Nephron progenitor cell (in vitro differentiated cells): ENCODE results near the gene MYEOV.

ENCODE experiments used
- DNase-seq: peaks from one replicate; pipeline ENCODE4 v3.0.0; 2021
- H3K27ac Mint-ChIP-seq: 2 replicates; pipeline ENCODE4 v1.8.0; 2021; ENCODE audit warnings: mild to moderate bottlenecking, moderate library complexity, mixed read lengths
- H3K27me3 Mint-ChIP-seq: 2 replicates; pipeline ENCODE4 v1.8.0; 2021; ENCODE audit warnings: mild to moderate bottlenecking, low read depth, mixed read lengths; ENCODE audit not compliant: poor library complexity
- H3K36me3 Mint-ChIP-seq: 2 replicates; pipeline ENCODE4 v1.8.0; 2021; ENCODE audit warnings: low read depth, mixed read lengths
- H3K4me1 Mint-ChIP-seq: 2 replicates; pipeline ENCODE4 v1.8.0; 2021; ENCODE audit warnings: mixed read lengths
- H3K4me3 Mint-ChIP-seq: 2 replicates; pipeline ENCODE4 v1.8.0; 2021; ENCODE audit warnings: mild to moderate bottlenecking, moderate library complexity, mixed read lengths
- H3K9me3 Mint-ChIP-seq: 2 replicates; pipeline ENCODE4 v1.8.0; 2021; ENCODE audit warnings: mild to moderate bottlenecking, moderate library complexity, mixed read lengths
- CTCF ChIP-seq: fragments of 200-600 bp; sonication (generic); IDR thresholded peaks from 2 replicates; pipeline ENCODE4 v1.5.0; 2021; ENCODE audit warnings: antibody characterized with exemption

MYEOV gene

GRCh38 chr11:69307871-69308431 is 14.0 kb downstream of the MYEOV start:
- peaks cover 11% of the 10 kb centered on the region for H3K27me3 Mint-ChIP-seq
- no peak overlapping the region for H3K27ac Mint-ChIP-seq
- H3K4me3 Mint-ChIP-seq, result no peak overlapping the region
- peaks cover 9% of the 10 kb centered on the region for H3K4me1 Mint-ChIP-seq
- TF ChIP-seq CTCF, result no peak
- H3K9me3 Mint-ChIP-seq, result no peaks in the 10 kb centered on the region
- DNase-seq, result no peak
- no peaks in the 10 kb centered on the region for H3K36me3 Mint-ChIP-seq

- no peak for TF ChIP-seq CTCF
- Mint-ChIP-seq H3K27ac (no peak overlapping the region), H3K27me3 (peaks cover 11% of the 10 kb centered on the region), H3K4me1 (peaks cover 5% of the 10 kb centered on the region), H3K36me3 (no peaks in the 10 kb centered on the region), H3K4me3 (no peak overlapping the region), H3K9me3 (no peaks in the 10 kb centered on the region)
- no peak for DNase-seq
Measured at GRCh38 chr11:69308491-69308911, 14.5 kb downstream of the MYEOV start.

GRCh38 chr11:69308936-69309615 is 15.1 kb downstream of the MYEOV start:
- Mint-ChIP-seq H3K27me3 (peaks cover 11% of the 10 kb centered on the region), H3K36me3 (no peaks in the 10 kb centered on the region), H3K9me3 (no peaks in the 10 kb centered on the region), H3K4me1 (peaks cover 5% of the 10 kb centered on the region), H3K4me3 (no peak overlapping the region), H3K27ac (no peak overlapping the region)
- no peak for TF ChIP-seq CTCF
- no peak for DNase-seq

GRCh38 chr11:69309631-69310280 is 15.8 kb downstream of the MYEOV start:
- H3K9me3 Mint-ChIP-seq, result no peaks in the 10 kb centered on the region
- TF ChIP-seq CTCF, result no peak
- no peak overlapping the region for H3K27ac Mint-ChIP-seq
- no peak overlapping the region for H3K4me3 Mint-ChIP-seq
- DNase-seq, result no peak
- peaks cover 5% of the 10 kb centered on the region for H3K4me1 Mint-ChIP-seq
- H3K36me3 Mint-ChIP-seq, result no peaks in the 10 kb centered on the region
- peaks cover 11% of the 10 kb centered on the region for H3K27me3 Mint-ChIP-seq

- no peak overlapping the region for H3K27ac Mint-ChIP-seq
- peaks cover 11% of the 10 kb centered on the region for H3K27me3 Mint-ChIP-seq
- no peaks in the 10 kb centered on the region for H3K9me3 Mint-ChIP-seq
- no peak for TF ChIP-seq CTCF
- H3K36me3 Mint-ChIP-seq, result no peaks in the 10 kb centered on the region
- no peak overlapping the region for H3K4me3 Mint-ChIP-seq
- peaks cover 5% of the 10 kb centered on the region for H3K4me1 Mint-ChIP-seq
- DNase-seq, result no peak
Measured at GRCh38 chr11:69310351-69310750, 16.4 kb downstream of the MYEOV start.
